Neural progenitor cell (in vitro differentiated cells): ENCODE results near the gene CSF1R. TPM values are rescaled to one million over a fixed set of nuclear protein-coding genes. Genes with fewer than 3 reads are reported as not detected.

Experiments
- DNase-seq: peaks from one replicate; pipeline ENCODE4 v3.0.0-alpha.2; 2016; ENCODE audit warnings: low spot score
- H2AFZ ChIP-seq: fragments of 200-600 bp; sonication (generic); replicated peaks from 2 replicates; pipeline ENCODE4 v1.6.1; 2016; ENCODE audit warnings: antibody characterized with exemption
- H3F3A ChIP-seq: fragments of 200-600 bp; sonication (generic); 2 replicates; pipeline ENCODE4 v1.6.1; 2016; ENCODE audit warnings: antibody characterized with exemption, low read depth
- H3K27ac ChIP-seq: fragments of 200-600 bp; sonication (generic); 2 replicates; pipeline ENCODE4 v1.5.1; 2016; ENCODE audit warnings: mild to moderate bottlenecking
- H3K27me3 ChIP-seq: fragments of 200-600 bp; sonication (generic); 2 replicates; pipeline ENCODE4 v1.6.1; 2016; ENCODE audit warnings: mild to moderate bottlenecking, moderate library complexity
- H3K36me3 ChIP-seq: fragments of 200-600 bp; sonication (generic); 2 replicates; pipeline ENCODE4 v1.5.1; 2016
- H3K4me1 ChIP-seq: fragments of 200-600 bp; sonication (generic); 2 replicates; pipeline ENCODE4 v1.6.1; 2016; ENCODE audit warnings: mixed run types
- H3K4me2 ChIP-seq: fragments of 200-600 bp; sonication (generic); 2 replicates; pipeline ENCODE4 v1.6.1; 2016
- H3K4me3 ChIP-seq: fragments of 200-600 bp; sonication (generic); 2 replicates; pipeline ENCODE4 v1.5.1; 2016
- H3K79me2 ChIP-seq: fragments of 200-600 bp; sonication (generic); 2 replicates; pipeline ENCODE4 v1.6.1; 2016; ENCODE audit warnings: low read depth
- H3K9ac ChIP-seq: fragments of 200-600 bp; sonication (generic); 2 replicates; pipeline ENCODE4 v1.6.1; 2016
- H3K9me3 ChIP-seq: fragments of 200-600 bp; sonication (generic); 2 replicates; pipeline ENCODE4 v1.5.1; 2016; ENCODE audit warnings: low read depth
- H4K20me1 ChIP-seq: fragments of 200-600 bp; sonication (generic); 2 replicates; pipeline ENCODE4 v1.6.1; 2016; ENCODE audit warnings: low read depth
- H3K27ac Mint-ChIP-seq: 3 replicates; pipeline ENCODE4 v1.8.0; 2021; ENCODE audit warnings: mixed read lengths
- H3K27me3 Mint-ChIP-seq: 2 replicates; pipeline ENCODE4 v1.8.0; 2022; ENCODE audit warnings: low read depth, mild to moderate bottlenecking, inconsistent platforms, moderate library complexity, mixed read lengths; ENCODE audit not compliant: insufficient read depth
- H3K36me3 Mint-ChIP-seq: 3 replicates; pipeline ENCODE4 v1.8.0; 2021; ENCODE audit warnings: mixed read lengths
- H3K4me1 Mint-ChIP-seq: 3 replicates; pipeline ENCODE4 v1.8.0; 2021; ENCODE audit warnings: mixed read lengths
- H3K4me3 Mint-ChIP-seq: 3 replicates; pipeline ENCODE4 v1.8.0; 2021; ENCODE audit warnings: mild to moderate bottlenecking, moderate library complexity, mixed read lengths
- H3K9me3 Mint-ChIP-seq: 3 replicates; pipeline ENCODE4 v1.8.0; 2020; ENCODE audit warnings: mixed read lengths
- CTCF ChIP-seq: fragments of 200-600 bp; sonication (generic); IDR thresholded peaks from 2 replicates; pipeline ENCODE4 v1.5.1; 2017; ENCODE audit warnings: antibody characterized with exemption, mild to moderate bottlenecking
- EZH2 ChIP-seq: fragments of 200-600 bp; sonication (generic); IDR thresholded peaks from 2 replicates; pipeline ENCODE4 v1.6.1; 2017; ENCODE audit warnings: antibody characterized with exemption, mild to moderate bottlenecking, moderate library complexity
- EZH2phosphoT487 ChIP-seq: fragments of 200-600 bp; sonication (generic); IDR thresholded peaks from 2 replicates; pipeline ENCODE4 v1.6.1; 2017; ENCODE audit warnings: antibody characterized with exemption
- total RNA-seq: library from RNA; depleted of rRNA; stranded (reverse); fragments of >200 nt; gene quantifications from 2 replicates; pipeline ENCODE4 v1.2.3, GENCODE V29; 2015; ENCODE audit warnings: low replicate concordance

CSF1R gene
- total RNA-seq, 1 donor from 2014 or later = not detected

GRCh38 chr5:150036513-150036912, 49.8 kb downstream of the CSF1R start:
- no peak overlapping the region for H2AFZ ChIP-seq
- Mint-ChIP-seq H3K4me3 (no peak overlapping the region), H3K9me3 (no peaks in the 10 kb centered on the region), H3K27me3 (no peaks in the 10 kb centered on the region), H3K36me3 (peaks cover 14% of the 10 kb centered on the region), H3K4me1 (no peaks in the 10 kb centered on the region), H3K27ac (no peak overlapping the region)
- no peaks in the 10 kb centered on the region for H3K27me3 ChIP-seq
- DNase-seq = no peak
- no peak overlapping the region for H3K4me3 ChIP-seq
- no peaks in the 10 kb centered on the region for H3K79me2 ChIP-seq
- H3K27ac ChIP-seq = no peak overlapping the region
- H4K20me1 ChIP-seq = peaks cover 3% of the 10 kb centered on the region
- no peak overlapping the region for H3K9ac ChIP-seq
- TF ChIP-seq EZH2phosphoT487 (no peak), CTCF (no peak), EZH2 (no peak)
- no peaks in the 10 kb centered on the region for H3K4me1 ChIP-seq
- H3K36me3 ChIP-seq = no peaks in the 10 kb centered on the region
- no peaks in the 10 kb centered on the region for H3F3A ChIP-seq
- H3K9me3 ChIP-seq = no peaks in the 10 kb centered on the region
- no peak overlapping the region for H3K4me2 ChIP-seq

DNA sequence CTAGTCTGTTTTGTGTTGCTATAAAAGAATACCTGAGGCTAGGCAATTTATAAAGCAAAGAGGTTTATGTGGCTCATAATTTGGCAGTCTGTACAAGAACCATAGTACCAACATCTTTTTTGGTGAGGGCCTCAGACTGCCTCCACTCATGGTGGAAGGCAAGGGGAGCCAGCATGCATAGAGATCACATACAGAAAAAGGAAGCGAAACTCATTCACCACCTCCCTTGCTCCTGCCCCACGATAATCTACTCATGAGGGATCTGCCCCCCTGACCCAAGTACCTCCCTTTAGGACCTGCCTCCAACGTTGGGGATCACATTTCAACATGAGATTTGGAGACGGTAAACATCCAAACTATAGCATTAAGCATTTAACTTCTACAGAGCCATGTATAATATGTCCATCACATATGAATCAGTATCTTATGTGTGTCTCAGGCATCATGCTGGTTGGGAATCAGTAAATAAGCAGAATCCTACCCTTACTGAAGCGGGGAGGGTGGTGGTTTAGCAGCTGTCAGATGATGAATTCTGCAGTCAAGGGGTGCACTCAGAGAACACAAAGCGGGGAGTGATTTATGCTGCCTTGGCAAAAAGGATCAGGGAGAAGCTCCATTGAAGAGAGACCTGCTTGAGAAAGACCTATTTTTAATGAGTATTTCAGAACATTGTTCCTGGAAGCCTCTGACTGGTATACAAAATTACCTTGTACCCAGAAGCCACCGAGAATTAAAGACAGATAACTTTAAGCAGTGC, 51.0 kb downstream of the CSF1R start:
- H3K36me3 ChIP-seq = no peaks in the 10 kb centered on the region
- DNase-seq = no peak
- H3K27me3 ChIP-seq = no peaks in the 10 kb centered on the region
- no peak overlapping the region for H3K9ac ChIP-seq
- Mint-ChIP-seq H3K4me1 (no peaks in the 10 kb centered on the region), H3K36me3 (peaks cover 14% of the 10 kb centered on the region), H3K27me3 (no peaks in the 10 kb centered on the region), H3K27ac (no peak overlapping the region), H3K4me3 (no peak overlapping the region), H3K9me3 (no peaks in the 10 kb centered on the region)
- H2AFZ ChIP-seq = no peak overlapping the region
- no peaks in the 10 kb centered on the region for H3K9me3 ChIP-seq
- no peaks in the 10 kb centered on the region for H3K79me2 ChIP-seq
- H3K4me1 ChIP-seq = no peaks in the 10 kb centered on the region
- H3K4me3 ChIP-seq = no peak overlapping the region
- TF ChIP-seq EZH2phosphoT487 (no peak), CTCF (no peak), EZH2 (no peak)
- no peaks in the 10 kb centered on the region for H3F3A ChIP-seq
- no peak overlapping the region for H3K4me2 ChIP-seq
- peaks cover 3% of the 10 kb centered on the region for H4K20me1 ChIP-seq
- H3K27ac ChIP-seq = no peak overlapping the region

- Histone ChIP-seq H3K9me3 (no peaks in the 10 kb centered on the region), H3K27me3 (no peaks in the 10 kb centered on the region), H4K20me1 (peaks cover 3% of the 10 kb centered on the region), H3K79me2 (no peaks in the 10 kb centered on the region), H3K4me1 (no peaks in the 10 kb centered on the region), H3K4me2 (no peak overlapping the region), H3K9ac (no peak overlapping the region), H3F3A (no peaks in the 10 kb centered on the region), H3K4me3 (no peak overlapping the region), H3K36me3 (peaks cover 1% of the 10 kb centered on the region), H3K27ac (no peak overlapping the region), H2AFZ (no peak overlapping the region)
- Mint-ChIP-seq H3K27ac (no peak overlapping the region), H3K36me3 (peaks cover 13% of the 10 kb centered on the region), H3K27me3 (no peaks in the 10 kb centered on the region), H3K9me3 (no peaks in the 10 kb centered on the region), H3K4me1 (no peaks in the 10 kb centered on the region), H3K4me3 (no peak overlapping the region)
- no peak for DNase-seq
- TF ChIP-seq EZH2 (no peak), CTCF (no peak), EZH2phosphoT487 (no peak)
Measured at GRCh38 chr5:150034662-150035061, 51.7 kb downstream of the CSF1R start.
